GM12875 (cell line): Measurements from ENCODE around the gene THAP8.
A peak's percentile ranks its signal among the peaks of the same experiment; 100 is the strongest.
"Not testable (repeated sequence)": the region's sequence is repeated elsewhere in the genome, so short reads cannot be mapped to it uniquely, and the experiment has no call there.

ENCODE experiments used
- H3K4me3 ChIP-seq: one replicate; pipeline ENCODE4 v1.5.1; 2011; ENCODE audit warnings: low read depth, low read length, control low read depth
- CTCF ChIP-seq: IDR thresholded peaks from 2 replicates; pipeline ENCODE4 v1.5.1; 2011; ENCODE audit warnings: low read depth, mild to moderate bottlenecking, control low read depth, inconsistent platforms, low read length, moderate library complexity, borderline replicate concordance; ENCODE audit not compliant: insufficient read depth

The THAP8 gene

GRCh38 chr19:36043952-36044351, 10.1 kb downstream of the THAP8 start:
- TF ChIP-seq CTCF: no peak
- no peak overlapping the region for H3K4me3 ChIP-seq

GRCh38 chr19:36041831-36042230, 12.3 kb downstream of the THAP8 start:
- no peak for TF ChIP-seq CTCF
- H3K4me3 ChIP-seq: no peak overlapping the region

- not testable (repeated sequence) for H3K4me3 ChIP-seq
Observed at GRCh38 chr19:36041092-36041491, 13.0 kb downstream of the THAP8 start.

DNA sequence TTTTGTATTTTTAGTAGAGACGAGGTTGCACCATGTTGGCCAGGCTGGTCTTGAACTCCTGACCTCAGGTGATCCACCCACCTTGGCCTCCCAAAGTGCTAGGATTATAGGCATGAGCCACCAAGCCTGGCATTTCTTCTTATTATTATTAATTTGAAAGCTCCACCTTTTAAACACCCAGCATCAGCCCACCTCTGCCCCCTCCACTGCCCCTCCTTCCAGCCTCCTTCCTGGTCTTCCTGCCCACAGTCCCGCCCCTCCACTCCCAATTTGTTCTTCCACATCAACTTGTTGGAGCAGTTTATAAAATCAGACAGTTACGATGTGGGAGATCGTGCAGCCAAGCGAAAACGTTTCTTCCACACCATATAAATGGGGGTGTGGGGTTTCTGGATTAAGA, 13.6 kb downstream of the THAP8 start:
- TF ChIP-seq CTCF: no peak
- H3K4me3 ChIP-seq: no peak overlapping the region

DNA sequence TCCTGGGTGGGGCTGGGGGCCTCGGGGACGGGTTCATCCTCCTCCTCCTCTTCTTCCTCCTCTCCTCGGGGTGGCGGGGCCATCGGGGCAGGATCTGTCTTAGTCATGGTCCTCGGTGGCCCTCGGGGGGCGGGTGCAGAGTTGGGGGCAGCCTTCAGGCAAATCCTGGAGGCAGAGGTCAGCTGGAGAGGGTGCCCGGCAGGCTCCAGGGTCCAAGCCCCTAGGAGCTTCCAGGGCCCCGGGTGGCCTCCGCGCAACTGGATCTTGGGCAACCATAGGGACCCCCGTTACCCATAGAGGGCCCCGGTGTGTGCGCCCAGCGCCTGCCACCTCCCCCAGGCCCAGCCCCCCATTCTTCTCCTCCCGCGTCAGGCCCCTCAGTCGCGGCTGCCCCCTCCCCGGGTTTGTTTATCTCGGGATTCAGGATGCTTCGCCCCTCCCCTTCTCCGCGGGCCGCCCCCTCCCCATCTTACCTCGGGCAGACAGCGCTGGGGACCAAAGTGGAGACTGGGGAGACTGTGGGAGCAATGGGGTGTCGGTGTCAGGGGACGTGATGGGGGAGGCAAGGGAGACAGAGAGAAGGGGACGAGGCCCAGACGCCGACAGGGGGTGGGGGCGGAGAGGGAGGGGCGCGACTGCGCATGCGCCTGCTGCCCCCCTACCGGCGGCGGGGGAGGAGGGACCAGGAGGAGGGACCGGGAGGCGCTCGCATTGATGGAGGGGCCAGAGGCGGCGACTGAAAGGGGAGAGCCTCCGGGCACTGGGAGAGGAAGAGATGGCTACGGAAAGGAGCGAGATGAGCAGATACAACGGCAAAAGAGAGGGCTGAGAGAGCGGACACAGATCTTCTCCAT, 21.6 kb downstream of the THAP8 start, which contains the start of gene CLIP3:
CLIP3 (minus strand) TSS at position 623 of the 854 bp plus-strand sequence; CDS start at position 107, 516 bp downstream.
- TF ChIP-seq CTCF: no peak
- H3K4me3 ChIP-seq: no peak within 1 kb of the TSS

DNA sequence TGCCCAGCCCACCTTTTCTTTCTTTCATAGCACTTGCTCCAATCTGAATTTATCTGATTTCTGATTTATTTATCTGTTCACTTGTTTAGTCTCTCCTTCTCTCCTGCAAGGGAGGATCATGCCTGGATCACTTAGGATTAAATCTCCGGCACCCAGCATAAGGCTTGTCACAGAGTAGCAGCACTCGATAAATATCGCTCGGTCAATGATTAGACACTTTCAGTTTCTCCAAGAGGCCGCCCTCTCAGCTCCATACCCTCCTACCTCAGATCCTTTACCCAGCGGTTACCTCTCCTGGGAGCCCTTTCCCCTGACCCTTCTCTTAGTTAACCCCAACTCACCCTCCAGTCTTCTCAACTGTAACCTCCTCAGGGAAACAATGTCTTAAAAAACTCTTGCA, 22.8 kb downstream of the THAP8 start:
- no peak for TF ChIP-seq CTCF

DNA sequence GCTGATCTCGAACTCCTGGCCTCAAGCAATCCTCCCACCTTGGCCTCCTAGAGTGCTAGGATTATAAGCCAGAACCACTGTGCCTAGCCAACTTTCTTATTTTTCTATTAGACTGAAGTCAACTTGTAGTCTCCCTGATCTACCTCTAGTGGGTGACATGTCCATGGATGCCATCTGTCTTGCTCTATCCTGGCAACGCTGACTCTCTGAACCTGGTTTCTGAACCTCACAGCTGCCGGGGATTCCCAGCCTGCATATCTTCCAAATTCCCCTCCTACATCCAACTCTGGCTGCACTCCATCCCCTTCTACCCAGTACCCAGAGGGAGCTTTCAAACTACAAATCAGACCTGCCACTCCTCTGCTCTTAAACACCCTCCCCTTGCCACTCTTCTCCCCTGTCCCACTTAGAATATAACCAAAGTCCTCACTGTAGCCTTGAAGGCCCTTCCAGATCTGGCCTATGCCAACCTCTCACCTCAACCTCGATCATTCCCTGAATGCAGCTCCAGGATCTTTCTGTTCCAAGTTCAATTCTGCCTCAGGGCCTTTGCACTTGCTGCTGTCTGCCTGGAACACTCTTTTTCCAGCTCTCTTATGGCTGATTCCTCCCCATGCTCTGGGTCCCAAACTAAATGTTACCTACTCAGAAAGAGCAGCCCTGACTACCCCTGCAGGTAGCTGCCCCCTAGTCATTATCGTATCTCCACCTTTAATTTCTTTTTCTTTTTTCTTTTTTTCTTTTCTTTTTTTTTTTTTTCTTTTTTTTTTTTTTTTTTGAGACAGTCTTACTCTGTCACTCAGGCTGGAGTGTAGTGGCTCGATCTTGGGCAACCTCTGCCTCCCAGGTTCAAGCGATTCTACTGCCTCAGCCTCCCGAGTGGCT, 23.6 kb downstream of the THAP8 start:
- no peak overlapping the region for H3K4me3 ChIP-seq
- TF ChIP-seq CTCF: peak; percentile 19; the same call in 1 of the 2 replicates

More for the DNA sequence above, 22.8 kb downstream of the THAP8 start:
- no peak overlapping the region for H3K4me3 ChIP-seq
